Ascending aorta (tissue), 2 donors: ENCODE measurements around the gene GBF1. TPM values are rescaled to one million over a fixed set of nuclear protein-coding genes. Genes with fewer than 3 reads are reported as not detected.

Experiments
- DNase-seq, 2 donors: peaks; one replicate each; pipeline ENCODE4 v3.0.0-alpha.2; 2019; ENCODE audit warnings: low spot score in 2 of 2
- H3K27ac ChIP-seq, 2 donors: fragments of 200-600 bp; sonication (generic); one replicate each; pipeline ENCODE4 v1.5.1; 2016 to 2017; ENCODE audit warnings: mild to moderate bottlenecking in 1 of 2
- H3K27me3 ChIP-seq: fragments of 200-600 bp; sonication (generic); one replicate; pipeline ENCODE4 v1.5.1; 2017
- H3K36me3 ChIP-seq, 2 donors: fragments of 200-600 bp; sonication (generic); one replicate each; pipeline ENCODE4 v1.5.1; 2016
- H3K4me1 ChIP-seq, 2 donors: fragments of 200-600 bp; sonication (generic); one replicate each; pipeline ENCODE4 v1.5.1; 2016 to 2017; ENCODE audit warnings: mild to moderate bottlenecking in 1 of 2
- H3K4me3 ChIP-seq, 2 donors: fragments of 200-600 bp; sonication (generic); one replicate each; pipeline ENCODE4 v1.5.1; 2016 to 2017; ENCODE audit warnings: mild to moderate bottlenecking in 1 of 2
- H3K9me3 ChIP-seq, 2 donors: fragments of 200-600 bp; sonication (generic); one replicate each; pipeline ENCODE4 v1.5.1; 2016
- intact Hi-C: fragments of 100-400 bp; cut with DNase I; formaldehyde crosslinking; loops from one replicate; pipeline ENCODE4 v1.15.1; 2023
- total RNA-seq: library from RNA; depleted of rRNA; stranded (reverse); fragments of >200 nt; gene quantifications from one replicate; pipeline ENCODE4 v1.1.0, GENCODE V29; 2016
- TF ChIP-seq, protein P1 (sequence below), 3 experiments: fragments of 200-600 bp in 2 of 3; fragments of 450-650 bp in 1 of 3; sonication (generic) in 2 of 3; IDR thresholded peaks; one replicate each; pipeline ENCODE4 v1.5.1; 2016 to 2019; ENCODE audit warnings: antibody characterized with exemption in 3 of 3, mild to moderate bottlenecking in 1 of 3, moderate library complexity in 1 of 3

Gene GBF1
- total RNA-seq, 1 donor from 2014 or later, result 56.0 TPM

DNA sequence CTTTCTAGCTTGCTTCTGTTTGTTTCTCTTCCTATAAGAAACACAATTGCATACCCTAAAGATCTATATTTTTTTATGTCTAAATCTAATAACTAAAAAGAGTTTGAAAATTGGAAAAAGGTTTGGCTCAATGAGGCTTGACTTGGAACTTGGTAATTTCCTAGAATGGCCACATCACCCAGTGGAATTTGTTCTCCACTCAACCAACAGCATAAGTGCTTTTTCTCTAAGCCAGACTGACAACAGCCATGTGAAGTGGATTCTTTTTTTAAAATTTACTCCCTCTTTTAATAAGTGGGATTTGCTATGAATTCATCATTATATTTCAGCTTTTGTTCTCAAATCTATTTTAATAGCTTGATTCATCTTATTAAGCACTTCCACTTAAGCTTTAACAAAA, 33.8 kb downstream of the GBF1 start:
- H3K27me3 ChIP-seq, result no peaks in the 10 kb centered on the region
- H3K9me3 ChIP-seq, result no peaks in the 10 kb centered on the region
- DNase-seq, result no peak
- TF ChIP-seq, protein P1, sequence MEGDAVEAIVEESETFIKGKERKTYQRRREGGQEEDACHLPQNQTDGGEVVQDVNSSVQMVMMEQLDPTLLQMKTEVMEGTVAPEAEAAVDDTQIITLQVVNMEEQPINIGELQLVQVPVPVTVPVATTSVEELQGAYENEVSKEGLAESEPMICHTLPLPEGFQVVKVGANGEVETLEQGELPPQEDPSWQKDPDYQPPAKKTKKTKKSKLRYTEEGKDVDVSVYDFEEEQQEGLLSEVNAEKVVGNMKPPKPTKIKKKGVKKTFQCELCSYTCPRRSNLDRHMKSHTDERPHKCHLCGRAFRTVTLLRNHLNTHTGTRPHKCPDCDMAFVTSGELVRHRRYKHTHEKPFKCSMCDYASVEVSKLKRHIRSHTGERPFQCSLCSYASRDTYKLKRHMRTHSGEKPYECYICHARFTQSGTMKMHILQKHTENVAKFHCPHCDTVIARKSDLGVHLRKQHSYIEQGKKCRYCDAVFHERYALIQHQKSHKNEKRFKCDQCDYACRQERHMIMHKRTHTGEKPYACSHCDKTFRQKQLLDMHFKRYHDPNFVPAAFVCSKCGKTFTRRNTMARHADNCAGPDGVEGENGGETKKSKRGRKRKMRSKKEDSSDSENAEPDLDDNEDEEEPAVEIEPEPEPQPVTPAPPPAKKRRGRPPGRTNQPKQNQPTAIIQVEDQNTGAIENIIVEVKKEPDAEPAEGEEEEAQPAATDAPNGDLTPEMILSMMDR (IDR thresholded peaks at IDR 0.05), result no peak
- peaks cover 0 to 16% of the 10 kb centered on the region in 2 donors for H3K4me1 ChIP-seq
- H3K4me3 ChIP-seq, result no peak overlapping the region
- intact Hi-C loops, result no loop called here
- H3K27ac ChIP-seq, result no peak overlapping the region
- H3K36me3 ChIP-seq, result no peaks in the 10 kb centered on the region

DNA sequence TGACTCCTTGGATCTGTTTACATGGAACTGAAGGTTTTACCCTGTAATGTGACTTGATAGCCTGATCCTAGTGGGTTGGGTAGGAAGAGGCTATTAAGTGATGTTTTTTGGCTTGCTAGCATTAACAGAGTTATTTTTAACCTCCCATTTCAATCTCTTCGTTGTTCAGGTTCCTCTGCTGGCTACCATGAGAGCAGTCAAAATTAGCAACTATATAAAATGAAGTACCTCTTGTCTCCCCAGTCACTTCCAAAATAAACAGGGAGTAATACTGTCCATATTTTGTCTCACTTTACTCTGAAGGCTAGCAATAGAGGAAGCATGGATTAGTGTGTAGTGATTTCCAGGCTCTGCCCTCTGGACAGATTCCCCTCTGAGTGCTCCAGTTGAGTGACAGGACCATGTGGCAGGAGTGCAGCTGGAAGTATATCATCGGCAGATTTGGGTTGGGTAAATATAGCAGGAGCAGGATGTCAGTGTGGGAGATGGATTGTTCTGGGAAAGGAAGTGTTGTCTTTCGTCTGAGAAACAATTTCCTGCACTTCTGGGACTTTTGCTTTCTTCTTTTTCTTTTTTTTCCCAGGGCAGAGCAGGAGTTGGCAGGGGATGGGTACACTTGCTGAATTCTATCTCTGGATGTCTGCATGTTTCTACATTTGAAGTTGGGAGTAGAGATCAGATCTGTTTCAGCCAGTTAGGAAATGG, 35.2 kb downstream of the GBF1 start:
- DNase-seq, result no peak
- H3K27ac ChIP-seq, result peak overlapping the region; percentile 15 to 40

DNA sequence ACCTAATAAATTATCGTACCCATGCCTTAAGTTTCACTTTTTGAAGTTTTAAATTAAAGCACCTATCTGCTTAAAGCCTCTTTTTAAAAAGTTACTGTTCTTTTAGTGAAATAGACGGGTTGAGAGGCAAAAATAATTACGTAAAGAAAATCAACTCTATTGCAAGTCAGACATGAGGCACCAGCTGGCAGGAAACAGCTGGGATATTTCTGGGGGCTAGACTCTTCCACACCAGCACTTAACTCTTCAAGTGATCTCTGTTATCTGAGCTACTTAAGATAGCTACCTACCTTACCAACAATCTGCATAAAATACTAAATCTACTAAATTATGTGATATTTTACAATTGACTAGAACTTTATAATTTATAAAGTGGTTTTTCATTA, 35.8 kb downstream of the GBF1 start:
- no peaks in the 10 kb centered on the region for H3K27me3 ChIP-seq
- no peaks in the 10 kb centered on the region for H3K9me3 ChIP-seq
- intact Hi-C loops, result no loop called here
- H3K27ac ChIP-seq, result peak overlapping the region; percentile 15 to 40
- peaks cover 0 to 16% of the 10 kb centered on the region in 2 donors for H3K4me1 ChIP-seq
- TF ChIP-seq, protein P1 (IDR thresholded peaks at IDR 0.05), result no peak
- no peak for DNase-seq
- no peaks in the 10 kb centered on the region for H3K36me3 ChIP-seq
- peak overlapping the region; percentile 11 to 19 for H3K4me3 ChIP-seq

More for the DNA sequence above, 35.2 kb downstream of the GBF1 start:
- intact Hi-C loops, result no loop called here
- Histone ChIP-seq H3K27me3 (no peaks in the 10 kb centered on the region), H3K4me1 (peaks cover 0 to 16% of the 10 kb centered on the region in 2 donors), H3K4me3 (peak overlapping the region; percentile 11 to 19), H3K36me3 (no peaks in the 10 kb centered on the region), H3K9me3 (no peaks in the 10 kb centered on the region)
- TF ChIP-seq, protein P1 (IDR thresholded peaks at IDR 0.05), result no peak

DNA sequence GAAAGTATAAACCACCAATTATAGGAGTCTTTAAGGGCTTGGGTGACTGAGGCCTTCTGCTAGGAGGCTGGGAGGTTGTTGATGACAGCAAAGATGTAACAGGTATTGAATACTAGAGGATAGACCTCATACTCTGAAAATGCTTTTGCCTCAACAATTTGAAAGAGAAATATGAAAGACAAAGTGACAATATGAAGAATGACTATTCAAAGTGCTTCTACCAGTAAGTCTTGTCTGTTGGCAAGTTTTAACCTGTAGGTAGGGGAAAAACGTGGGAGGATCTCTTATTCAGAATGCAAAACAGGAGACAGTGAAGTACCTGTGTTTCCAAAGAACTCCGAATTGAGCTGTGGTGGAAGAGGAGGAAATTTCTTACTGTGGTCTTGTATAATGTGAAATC, 38.2 kb downstream of the GBF1 start:
- Histone ChIP-seq H3K27ac (no peak overlapping the region), H3K27me3 (no peaks in the 10 kb centered on the region), H3K4me3 (no peak overlapping the region), H3K9me3 (no peaks in the 10 kb centered on the region), H3K36me3 (no peaks in the 10 kb centered on the region), H3K4me1 (peaks cover 0 to 16% of the 10 kb centered on the region in 2 donors)
- TF ChIP-seq, protein P1 (IDR thresholded peaks at IDR 0.05), result no peak
- intact Hi-C loops, result no loop called here
- no peak for DNase-seq

DNA sequence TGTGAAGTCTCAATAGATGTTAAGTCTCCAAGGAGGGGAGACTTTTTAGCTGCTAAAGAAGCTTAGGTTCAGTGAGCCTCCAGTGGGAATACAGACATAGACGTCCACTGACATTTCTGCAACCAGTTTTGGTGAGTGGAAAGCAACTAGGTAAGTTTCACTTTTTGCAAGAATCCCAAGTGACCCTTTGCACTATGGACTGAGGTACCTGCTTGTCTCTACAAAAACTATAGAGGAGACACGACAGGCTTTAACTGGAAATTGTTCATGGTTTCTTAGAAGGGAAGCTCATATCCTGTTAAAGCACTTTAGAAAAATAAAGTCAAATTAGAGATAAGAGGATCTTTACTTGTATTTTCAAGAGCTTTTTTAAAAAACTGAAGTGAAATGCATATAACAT, 38.6 kb downstream of the GBF1 start:
- DNase-seq, result no peak
- intact Hi-C loops, result no loop called here
- peaks cover 0 to 16% of the 10 kb centered on the region in 2 donors for H3K4me1 ChIP-seq
- H3K36me3 ChIP-seq, result no peaks in the 10 kb centered on the region
- no peaks in the 10 kb centered on the region for H3K9me3 ChIP-seq
- TF ChIP-seq, protein P1 (IDR thresholded peaks at IDR 0.05), result no peak
- no peak overlapping the region for H3K27ac ChIP-seq
- H3K4me3 ChIP-seq, result no peak overlapping the region
- H3K27me3 ChIP-seq, result no peaks in the 10 kb centered on the region
